DMS53 treated with DMSO at 0.1 percent for 48 hours (cell line): ENCODE results near the gene TMEM129.

Experiments used
- DNase-seq: peaks from one replicate; lab custom pipeline; 2025; ENCODE audit not compliant: unreplicated experiment; lab: John Stamatoyannopoulos, UW

The TMEM129 gene

GRCh38 chr4:1758306-1759121, 37.4 kb upstream of the TMEM129 start:
- DNase-seq, result no peak

GRCh38 chr4:1757836-1758235, 36.7 kb upstream of the TMEM129 start:
- DNase-seq, result no peak

- no peak for DNase-seq
These were observed 36.0 kb upstream of the TMEM129 start for GRCh38 chr4:1756893-1757779.

- DNase-seq, result no peak
These were observed 35.0 kb upstream of the TMEM129 start for GRCh38 chr4:1756079-1756478.

- DNase-seq, result no peak
These were observed 34.2 kb upstream of the TMEM129 start for GRCh38 chr4:1755297-1755696.

- DNase-seq, result no peak
These were observed 33.2 kb upstream of the TMEM129 start for GRCh38 chr4:1754336-1754735.

- no peak for DNase-seq
These were observed 32.7 kb upstream of the TMEM129 start for GRCh38 chr4:1753697-1754311.

- no peak for DNase-seq
These were observed 32.2 kb upstream of the TMEM129 start for GRCh38 chr4:1753294-1753696.

GRCh38 chr4:1752284-1753041, 31.3 kb upstream of the TMEM129 start:
- no peak for DNase-seq

- no peak for DNase-seq
These were observed 30.8 kb upstream of the TMEM129 start for GRCh38 chr4:1751919-1752283.

- DNase-seq, result no peak
These were observed 30.2 kb upstream of the TMEM129 start for GRCh38 chr4:1751155-1751918.

- no peak for DNase-seq
These were observed 29.4 kb upstream of the TMEM129 start for GRCh38 chr4:1750381-1751154.

GRCh38 chr4:1749826-1750225, 28.7 kb upstream of the TMEM129 start:
- DNase-seq, result no peak

- no peak for DNase-seq
These were observed 28.2 kb upstream of the TMEM129 start for GRCh38 chr4:1749370-1749769.

- DNase-seq, result peak; percentile 83
These were observed 27.4 kb upstream of the TMEM129 start for GRCh38 chr4:1748465-1748995.

- no peak for DNase-seq
These were observed 26.5 kb upstream of the TMEM129 start for GRCh38 chr4:1747603-1747967.

GRCh38 chr4:1746919-1747602, 25.9 kb upstream of the TMEM129 start:
- DNase-seq, result peak; percentile 53

GRCh38 chr4:1746265-1746691, 25.2 kb upstream of the TMEM129 start:
- DNase-seq, result peak; percentile 71

- no peak for DNase-seq
These were observed 24.6 kb upstream of the TMEM129 start for GRCh38 chr4:1745697-1746096.
